Naive thymus-derived CD8-positive, alpha-beta T cell (primary cell): ENCODE results near the gene UBL5. TPM values are rescaled to one million over a fixed set of nuclear protein-coding genes. Genes with fewer than 3 reads are reported as not detected.
"Not testable (repeated sequence)": the region's sequence is repeated elsewhere in the genome, so short reads cannot be mapped to it uniquely, and the experiment has no call there.

ENCODE experiments used
- ATAC-seq, 2 donors: fragments of 150-1000 bp; cut with Tn5 transposase in 1 of 2; sonication (Bioruptor Pico), chemical (Tn5 transposase) in 1 of 2; 1 replicate in 1 of 2; 2 replicates in 1 of 2; pipeline ENCODE4 v1.10.0; 2021; ENCODE audit warnings: mild to moderate bottlenecking in 2 of 2, moderate library complexity in 2 of 2
- POLR2A ChIA-PET: fragments of 350-600 bp; sonication (Branson Sonifier 250); formaldehyde crosslinking; loops from one replicate; lab custom pipeline; 2021; ENCODE audit warnings: antibody characterized with exemption; lab: Charles Lee
- DNase-seq, 10 donors: peaks; one replicate each; pipeline versions ENCODE4 v3.0.0 to v3.0.0-alpha.2; 2020 to 2022
- H3K27ac Mint-ChIP-seq, 10 donors: one replicate each; pipeline ENCODE4 v1.8.0; 2020 to 2022; ENCODE audit warnings: mild to moderate bottlenecking in 10 of 10, mixed read lengths in 10 of 10, moderate library complexity in 4 of 10, inconsistent platforms in 1 of 10
- H3K27me3 Mint-ChIP-seq, 5 donors: one replicate each; pipeline ENCODE4 v1.8.0; 2021 to 2022; ENCODE audit warnings: mixed read lengths in 5 of 5
- H3K36me3 Mint-ChIP-seq, 3 donors: one replicate each; pipeline ENCODE4 v1.8.0; 2020 to 2022; ENCODE audit warnings: mixed read lengths in 3 of 3, mild to moderate bottlenecking in 2 of 3, inconsistent platforms in 1 of 3
- H3K4me1 Mint-ChIP-seq, 4 donors: one replicate each; pipeline ENCODE4 v1.8.0; 2021 to 2022; ENCODE audit warnings: mixed read lengths in 4 of 4
- H3K4me3 Mint-ChIP-seq, 10 donors: one replicate each; pipeline ENCODE4 v1.8.0; 2020 to 2022; ENCODE audit warnings: mild to moderate bottlenecking in 10 of 10, mixed read lengths in 10 of 10, moderate library complexity in 6 of 10, inconsistent platforms in 1 of 10
- H3K9me3 Mint-ChIP-seq, 9 donors: one replicate each; pipeline ENCODE4 v1.8.0; 2020 to 2022; ENCODE audit warnings: mixed read lengths in 9 of 9, mild to moderate bottlenecking in 3 of 9, inconsistent platforms in 1 of 9, moderate library complexity in 1 of 9
- polyA plus RNA-seq, 3 donors: library from polyadenylated mRNA; unstranded; fragments of 300-500 nt; fragmentation: Illumina TruSeq; gene quantifications; one replicate each; pipeline ENCODE4 v1.2.3, GENCODE V29; 2021
- total RNA-seq, 8 experiments: library from RNA in 2 of 8; stranded (reverse) in 2 of 8; gene quantifications; one replicate each; pipeline ENCODE4 v1.2.3 and lab custom pipeline; 2021 to 2026

Gene UBL5
- total and polyA plus RNA-seq, 5 experiments from 2014 or later: 222 to 819 (median 694) TPM

DNA sequence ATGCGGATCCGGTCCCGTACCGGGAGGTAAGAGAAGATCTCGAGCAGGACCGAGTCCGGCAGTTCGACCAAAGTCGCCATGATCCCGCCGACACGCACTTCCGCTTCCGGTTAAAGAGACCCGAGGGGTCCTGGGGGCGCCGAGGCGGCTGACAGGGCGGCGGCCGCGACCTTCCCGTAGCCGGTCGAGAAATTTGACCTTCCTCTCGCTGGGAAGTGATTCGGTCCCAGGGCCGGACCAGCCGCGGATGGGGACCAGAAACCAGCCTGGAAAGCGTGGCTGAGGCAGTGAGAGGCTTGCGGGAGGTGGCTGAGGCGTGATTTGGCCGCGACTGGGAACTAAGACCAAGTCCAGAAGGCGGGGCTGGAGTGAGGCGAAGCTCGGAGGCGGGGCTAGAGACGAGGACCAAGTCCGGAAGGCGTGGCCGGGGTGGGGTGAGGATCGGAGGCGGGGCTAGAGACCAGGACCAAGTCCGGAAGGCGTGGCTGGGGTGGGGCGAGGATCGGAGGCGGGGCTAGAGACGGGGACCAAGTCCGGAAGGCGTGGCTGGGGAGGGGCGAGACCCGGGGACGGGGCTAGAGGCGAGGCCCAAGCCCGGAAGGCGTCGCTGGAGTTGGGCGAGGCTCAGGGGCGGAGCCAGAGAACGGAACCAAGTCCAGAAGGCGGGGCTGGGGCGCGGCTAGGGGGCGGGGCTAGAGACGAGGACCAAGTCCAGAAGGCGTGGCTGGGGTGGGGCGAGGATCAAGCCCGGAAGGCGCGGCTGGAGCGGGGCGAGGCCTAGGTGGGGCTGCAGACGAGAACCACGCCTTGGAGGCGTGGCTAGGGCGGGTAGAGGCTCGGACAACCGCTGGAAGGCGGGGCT, 8.8 kb upstream of the UBL5 start, which contains the start of gene FBXL12:
TSS of gene FBXL12 (minus strand) at position 346 of the 862 bp plus-strand sequence. CDS start at position 80, 266 bp downstream.
- H3K27ac Mint-ChIP-seq: peak within 1 kb of the TSS; percentile 83 to 98 (median 93)
- peaks cover 13 to 42% (median 35%) of the 10 kb centered on the region in 4 donors for H3K4me1 Mint-ChIP-seq
- peaks cover 0 to 5% (median 0%) of the 10 kb centered on the region in 9 donors for H3K9me3 Mint-ChIP-seq
- H3K36me3 Mint-ChIP-seq: peaks cover 4 to 25% (median 21%) of the 10 kb centered on the region in 3 donors
- DNase-seq: peak; percentile 99 to 100 (median 100)
- H3K4me3 Mint-ChIP-seq: peak within 1 kb of the TSS; percentile 89 to 94 (median 92)
- peak; percentile 87 to 90 for ATAC-seq
- no peaks in the 10 kb centered on the region for H3K27me3 Mint-ChIP-seq
- POLR2A ChIA-PET: interaction anchor here (0.6 to 2.2 kb wide), 22 partner anchors 9 to 1303 kb away, joined by 3 to 23 read pairs (median 4); partner anchors contain the start of genes PIN1, UBL5 and ZNF846

GRCh38 chr19:9819596-9819909, 8.2 kb upstream of the UBL5 start:
- ATAC-seq (peak in 1 of 2 donors; percentile 21), DNase-seq (no peak)
- Mint-ChIP-seq H3K27ac (peak overlapping the region; percentile 83 to 98 (median 93)), H3K4me3 (peak overlapping the region; percentile 89 to 94 (median 92)), H3K4me1 (peaks cover 13 to 41% (median 34%) of the 10 kb centered on the region in 4 donors), H3K27me3 (no peaks in the 10 kb centered on the region), H3K9me3 (peaks cover 0 to 5% (median 0%) of the 10 kb centered on the region in 9 donors), H3K36me3 (peaks cover 4 to 22% (median 20%) of the 10 kb centered on the region in 3 donors)
- POLR2A ChIA-PET: interaction anchor here (0.6 to 2.2 kb wide), 15 partner anchors 8 to 385 kb away, joined by 3 to 23 read pairs (median 5); partner anchors contain the start of genes PIN1, UBL5 and ZNF846

- ATAC-seq, DNase-seq, POLR2A ChIA-PET, H3K27me3 Mint-ChIP-seq, H3K9me3 Mint-ChIP-seq: not testable (repeated sequence)
- Mint-ChIP-seq H3K27ac (peak overlapping the region in 9 of 10 donors; percentile 83 to 98 (median 92)), H3K4me1 (peaks cover 11 to 37% (median 32%) of the 10 kb centered on the region in 4 donors), H3K36me3 (peaks cover 4 to 18% (median 15%) of the 10 kb centered on the region in 3 donors), H3K4me3 (peak overlapping the region in 9 of 10 donors; percentile 89 to 94 (median 91))
Observed at GRCh38 chr19:9820034-9820433, 7.7 kb upstream of the UBL5 start.

- Mint-ChIP-seq H3K36me3 (peaks cover 0 to 4% (median 4%) of the 10 kb centered on the region in 3 donors), H3K4me3 (peak overlapping the region in 1 of 10 donors; percentile 44), H3K4me1 (peaks cover 12 to 42% (median 32%) of the 10 kb centered on the region in 4 donors), H3K9me3 (no peaks in the 10 kb centered on the region), H3K27me3 (no peaks in the 10 kb centered on the region), H3K27ac (peak overlapping the region in 1 of 10 donors; percentile 49)
- POLR2A ChIA-PET: no interaction called here
- ATAC-seq: no peak
- no peak for DNase-seq
Observed at GRCh38 chr19:9823816-9824215, 3.9 kb upstream of the UBL5 start.

GRCh38 chr19:9828551-9829063, 889 bp downstream of the UBL5 start:
- Mint-ChIP-seq H3K9me3 (no peaks in the 10 kb centered on the region), H3K27ac (peak overlapping the region in 9 of 10 donors; percentile 80 to 99 (median 99)), H3K36me3 (peaks cover 0 to 17% (median 5%) of the 10 kb centered on the region in 3 donors), H3K4me1 (peaks cover 14 to 40% (median 28%) of the 10 kb centered on the region in 4 donors), H3K4me3 (peak overlapping the region; percentile 98 to 100 (median 100)), H3K27me3 (no peaks in the 10 kb centered on the region)
- DNase-seq (no peak), ATAC-seq (no peak)
- POLR2A ChIA-PET: interaction anchor here (1.1 to 3.0 kb wide), 7 partner anchors 8 to 519 kb away, joined by 3 to 23 read pairs (median 7); partner anchors contain the start of genes FBXL12 and ZNF699

DNA sequence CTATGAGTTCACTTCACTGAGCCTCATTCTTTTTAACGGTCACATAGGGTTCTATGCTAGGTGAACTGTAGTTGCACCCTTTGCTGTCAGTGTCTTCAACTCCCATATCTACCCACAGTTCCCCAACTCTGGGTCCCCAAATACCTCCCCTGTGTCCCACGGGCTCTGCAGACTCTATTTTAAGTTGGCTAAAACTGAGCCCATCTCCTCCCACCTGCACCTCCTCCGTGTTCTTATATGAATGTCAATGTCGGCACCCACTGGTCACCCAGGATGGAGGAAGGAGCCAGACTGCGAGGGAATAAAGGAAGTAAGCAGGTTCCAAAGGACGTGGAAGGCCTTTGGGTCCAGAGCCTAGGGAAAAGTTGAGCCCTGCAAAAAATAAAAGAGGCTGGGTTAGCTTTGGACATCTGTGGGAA, 6.6 kb downstream of the UBL5 start:
- Mint-ChIP-seq H3K9me3 (no peaks in the 10 kb centered on the region), H3K4me3 (peak overlapping the region; percentile 89 to 97 (median 94)), H3K27me3 (no peaks in the 10 kb centered on the region), H3K4me1 (peaks cover 8 to 36% (median 16%) of the 10 kb centered on the region in 4 donors), H3K27ac (peak overlapping the region; percentile 77 to 98 (median 94)), H3K36me3 (peaks cover 0 to 25% (median 4%) of the 10 kb centered on the region in 3 donors)
- DNase-seq (no peak), ATAC-seq (no peak)
- POLR2A ChIA-PET: interaction anchor here (0.7 to 1.9 kb wide), 6 partner anchors 15 to 308 kb away, joined by 3 to 12 read pairs (median 6); partner anchors contain the start of gene FBXL12

GRCh38 chr19:9834726-9835506, 7.2 kb downstream of the UBL5 start, which contains the start of gene PIN1:
Gene PIN1 (plus strand): TSS chr19:9835318. CDS start chr19:9835345, 27 bp downstream.
- no peaks in the 10 kb centered on the region for H3K27me3 Mint-ChIP-seq
- peaks cover 0 to 28% (median 2%) of the 10 kb centered on the region in 3 donors for H3K36me3 Mint-ChIP-seq
- POLR2A ChIA-PET: interaction anchor here (0.5 to 1.9 kb wide), 12 partner anchors 8 to 308 kb away, joined by 3 to 12 read pairs (median 4); partner anchors contain the start of genes FBXL12 and ZNF846
- H3K4me3 Mint-ChIP-seq: peak within 1 kb of the TSS; percentile 89 to 97 (median 94)
- peak; percentile 96 for ATAC-seq
- H3K9me3 Mint-ChIP-seq: no peaks in the 10 kb centered on the region
- peak; percentile 97 to 100 (median 99) for DNase-seq
- peaks cover 7 to 30% (median 14%) of the 10 kb centered on the region in 4 donors for H3K4me1 Mint-ChIP-seq
- H3K27ac Mint-ChIP-seq: peak within 1 kb of the TSS; percentile 77 to 98 (median 94)

GRCh38 chr19:9835507-9835949, 7.8 kb downstream of the UBL5 start:
- DNase-seq (peak in 1 of 10 donors; percentile 23), ATAC-seq (no peak)
- Mint-ChIP-seq H3K4me3 (peak overlapping the region; percentile 82 to 97 (median 89)), H3K9me3 (no peaks in the 10 kb centered on the region), H3K27me3 (no peaks in the 10 kb centered on the region), H3K4me1 (peaks cover 6 to 30% (median 13%) of the 10 kb centered on the region in 4 donors), H3K27ac (peak overlapping the region in 7 of 10 donors; percentile 61 to 92 (median 78)), H3K36me3 (peaks cover 0 to 28% (median 5%) of the 10 kb centered on the region in 3 donors)
- POLR2A ChIA-PET: interaction anchor here (0.5 to 1.9 kb wide), 9 partner anchors 7 to 307 kb away, joined by 3 to 12 read pairs (median 6); partner anchors contain the start of gene UBL5

DNA sequence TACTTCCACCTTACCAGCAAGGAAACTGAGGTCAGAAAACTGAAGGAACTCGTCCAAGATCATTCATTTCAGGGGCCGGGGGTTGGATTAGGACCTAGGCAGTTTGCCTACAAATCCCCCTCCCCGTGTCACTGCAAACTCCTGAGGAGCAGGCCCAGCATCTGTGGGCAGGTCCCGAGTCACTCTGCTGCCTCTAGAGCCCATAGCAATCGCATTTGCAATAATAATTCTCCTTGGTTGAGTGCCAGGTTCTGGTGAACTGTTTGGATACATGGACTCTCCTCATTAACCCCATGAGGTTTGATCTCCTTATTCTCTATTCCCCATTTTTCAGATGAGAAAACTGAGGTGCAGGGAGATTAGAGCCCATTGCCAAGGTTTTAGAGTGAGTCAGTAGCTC, 8.3 kb downstream of the UBL5 start:
- peaks cover 0 to 30% (median 5%) of the 10 kb centered on the region in 3 donors for H3K36me3 Mint-ChIP-seq
- no peaks in the 10 kb centered on the region for H3K27me3 Mint-ChIP-seq
- peaks cover 6 to 33% (median 13%) of the 10 kb centered on the region in 4 donors for H3K4me1 Mint-ChIP-seq
- H3K27ac Mint-ChIP-seq: peak overlapping the region; percentile 61 to 92 (median 83)
- no peaks in the 10 kb centered on the region for H3K9me3 Mint-ChIP-seq
- POLR2A ChIA-PET: interaction anchor here (0.7 to 2.1 kb wide), 5 partner anchors 8 to 56 kb away, joined by 3 to 9 read pairs (median 6); partner anchors contain the start of gene UBL5
- peak overlapping the region; percentile 82 to 97 (median 89) for H3K4me3 Mint-ChIP-seq
- no peak for ATAC-seq
- DNase-seq: no peak

- no peaks in the 10 kb centered on the region for H3K27me3 Mint-ChIP-seq
- H3K4me1 Mint-ChIP-seq: peaks cover 13 to 44% (median 20%) of the 10 kb centered on the region in 4 donors
- peak overlapping the region in 1 of 10 donors; percentile 33 for H3K27ac Mint-ChIP-seq
Observed at GRCh38 chr19:9838324-9838723, 10.6 kb downstream of the UBL5 start.

DNA sequence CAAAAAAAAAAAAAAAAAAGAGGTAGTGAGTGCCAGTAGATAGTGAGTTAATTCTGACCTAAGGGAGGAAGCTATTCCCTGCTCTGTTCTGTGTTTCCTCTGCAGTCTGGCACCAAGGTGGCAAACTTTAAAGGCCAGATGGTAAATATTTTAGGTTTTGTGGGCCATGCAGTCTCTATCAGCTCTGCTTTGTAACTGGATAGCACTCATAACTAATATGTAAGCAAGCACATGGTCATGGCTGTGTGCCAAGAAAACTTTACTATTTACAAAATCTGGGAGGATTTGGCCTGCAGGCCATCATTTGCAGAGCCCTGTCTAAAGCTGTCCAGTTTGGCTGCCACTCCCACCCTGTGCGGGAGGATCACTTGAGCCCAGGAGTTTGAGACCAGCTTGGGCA, 11.7 kb downstream of the UBL5 start:
- Mint-ChIP-seq H3K27ac (no peak overlapping the region), H3K4me3 (no peak overlapping the region), H3K27me3 (no peaks in the 10 kb centered on the region), H3K4me1 (peaks cover 13 to 44% (median 20%) of the 10 kb centered on the region in 4 donors), H3K36me3 (peaks cover 0 to 59% (median 24%) of the 10 kb centered on the region in 3 donors), H3K9me3 (no peaks in the 10 kb centered on the region)
- DNase-seq (no peak), ATAC-seq (no peak)
- POLR2A ChIA-PET: interaction anchor here (0.6 to 1.7 kb wide), 2 partner anchors 18 to 20 kb away, joined by 5 to 8 read pairs; partner anchors contain the start of gene FBXL12

More at GRCh38 chr19:9838324-9838723, 10.6 kb downstream of the UBL5 start:
- Mint-ChIP-seq H3K4me3 (no peak overlapping the region), H3K9me3 (no peaks in the 10 kb centered on the region), H3K36me3 (peaks cover 0 to 48% (median 16%) of the 10 kb centered on the region in 3 donors)
- DNase-seq (no peak), ATAC-seq (no peak)
- POLR2A ChIA-PET: interaction anchor here (0.6 to 1.2 kb wide), 2 partner anchors 11 to 19 kb away, joined by 3 to 4 read pairs; partner anchors contain the start of gene UBL5
